ENCODE results near the gene ELMO1.

Gene ELMO1

GRCh38 chr7:36961097-36961496 lies 487.6 kb downstream of the ELMO1 start:
- DNase-seq, result no peak

- no peak for DNase-seq
Observed at GRCh38 chr7:36960105-36960504, 488.6 kb downstream of the ELMO1 start.

- DNase-seq, result no peak
Observed at GRCh38 chr7:36958111-36958733, 490.4 kb downstream of the ELMO1 start.

DNA sequence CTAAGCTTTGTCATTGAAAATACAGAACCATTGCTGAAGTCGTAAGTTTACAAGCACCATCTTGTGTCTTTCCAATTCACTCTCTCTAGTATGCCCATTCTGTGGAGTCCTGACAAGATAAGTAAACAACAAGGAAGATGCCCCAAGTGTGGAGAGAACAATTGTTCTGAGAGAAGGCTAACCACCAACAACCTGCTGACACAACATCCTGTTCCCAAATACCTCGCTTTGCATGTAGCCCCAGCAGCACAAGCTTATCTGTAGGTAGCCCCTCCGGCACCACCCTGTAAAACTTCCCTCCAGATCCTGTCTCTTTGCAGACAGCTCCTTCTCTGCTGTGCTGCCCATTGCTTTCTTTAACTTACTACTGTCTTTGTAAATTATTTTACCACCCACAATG lies 491.0 kb downstream of the ELMO1 start:
- no peak for DNase-seq

GRCh38 chr7:36956814-36957213 lies 491.9 kb downstream of the ELMO1 start:
- DNase-seq, result no peak

- DNase-seq, result no peak
Observed at GRCh38 chr7:36955456-36956129, 493.1 kb downstream of the ELMO1 start.

GRCh38 chr7:36951257-36951697 lies 497.4 kb downstream of the ELMO1 start:
- DNase-seq, result no peak

DNA sequence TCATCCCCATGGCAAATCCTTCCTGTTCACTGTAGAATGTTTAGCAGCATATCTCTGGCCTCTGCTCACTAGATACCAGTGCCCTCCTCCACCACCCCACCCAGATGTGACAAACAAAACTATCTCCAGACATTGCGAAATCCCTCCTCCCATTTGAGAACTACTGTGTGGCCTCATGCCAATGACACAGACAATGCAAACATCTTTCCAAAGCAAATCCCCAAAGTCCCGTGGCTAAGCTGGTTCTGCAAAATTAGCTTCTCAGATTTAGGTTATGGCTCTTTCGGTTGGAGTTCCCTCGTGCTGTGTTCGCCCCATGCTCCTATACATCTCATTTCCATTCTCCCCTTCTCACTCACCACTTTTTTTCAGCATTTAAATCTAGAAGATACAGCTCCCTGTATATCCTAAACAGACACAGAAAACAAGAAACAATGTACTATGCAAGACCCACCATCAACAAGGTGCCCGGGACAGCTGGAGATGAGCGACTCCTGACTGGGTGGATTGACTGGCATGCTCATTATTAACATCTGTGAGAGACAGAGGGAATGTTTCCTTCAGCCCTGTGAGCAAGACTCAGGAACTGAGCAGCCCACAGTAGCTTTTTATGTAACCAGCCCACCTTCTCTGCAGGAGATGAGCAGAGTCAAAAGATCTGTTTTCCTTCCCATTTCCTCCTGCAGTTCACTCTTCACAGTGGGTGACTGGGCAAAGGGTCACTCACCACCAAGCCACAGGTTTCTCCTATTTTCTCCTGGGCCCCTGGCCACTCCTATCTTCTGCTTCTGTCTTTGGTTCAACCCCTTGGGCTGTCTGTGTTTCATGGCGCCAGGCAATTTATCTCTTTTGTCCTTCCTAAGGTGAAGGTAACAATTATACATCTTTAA lies 498.7 kb downstream of the ELMO1 start:
- no peak for DNase-seq

DNA sequence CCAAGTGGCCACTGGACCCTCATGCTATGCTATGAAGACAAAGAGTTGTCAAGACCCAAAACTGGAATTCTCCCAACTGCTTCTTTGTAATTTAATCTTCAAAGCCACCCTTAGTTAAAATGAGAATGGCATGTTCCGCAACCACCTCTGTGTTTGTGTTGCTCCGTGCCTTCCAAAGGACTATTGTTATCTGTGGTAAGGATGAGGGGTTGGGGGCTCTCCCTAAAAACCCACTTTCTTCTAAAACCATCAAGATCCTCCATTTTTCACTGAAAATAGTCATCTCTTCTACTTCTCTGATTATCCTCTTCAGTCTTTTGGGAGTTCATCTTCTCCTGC lies 502.3 kb downstream of the ELMO1 start:
- DNase-seq, result no peak

DNA sequence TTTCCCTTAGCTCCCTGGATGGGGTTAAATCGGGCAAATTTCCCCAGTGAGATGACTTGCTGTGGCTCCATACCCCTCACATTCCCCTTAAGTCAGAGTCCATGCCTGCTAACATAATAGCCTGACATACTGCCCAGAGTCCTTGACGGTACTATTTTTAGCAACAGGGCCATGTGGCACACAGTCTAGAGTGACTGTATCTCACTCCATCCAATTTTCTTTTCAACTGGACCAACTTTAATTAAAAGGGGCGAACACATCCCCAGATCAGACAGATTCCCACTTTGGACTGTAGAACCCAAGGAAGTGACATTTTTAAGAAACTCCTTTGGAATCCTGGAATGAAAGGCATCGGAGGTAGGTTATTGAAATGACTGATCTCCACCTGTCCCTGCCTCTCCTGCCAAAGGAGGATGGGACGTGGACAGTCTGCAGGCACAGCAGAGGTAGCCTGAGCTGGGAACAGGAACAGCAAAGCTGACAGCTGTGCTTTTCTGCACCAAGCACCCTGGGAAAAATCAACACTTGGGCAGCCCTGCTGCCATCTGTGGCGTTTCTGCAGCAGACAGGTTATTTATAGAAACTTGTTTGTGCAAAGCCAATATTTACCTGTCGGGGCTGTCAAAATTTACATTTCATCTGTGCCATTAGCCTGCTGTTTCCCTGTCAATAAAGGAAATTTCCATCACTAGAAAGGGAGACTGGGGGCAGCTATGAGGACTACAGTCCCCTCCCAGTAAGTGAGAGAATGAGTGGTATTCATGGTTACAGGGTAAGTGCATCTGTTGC lies 502.9 kb downstream of the ELMO1 start:
- DNase-seq, result no peak

DNA sequence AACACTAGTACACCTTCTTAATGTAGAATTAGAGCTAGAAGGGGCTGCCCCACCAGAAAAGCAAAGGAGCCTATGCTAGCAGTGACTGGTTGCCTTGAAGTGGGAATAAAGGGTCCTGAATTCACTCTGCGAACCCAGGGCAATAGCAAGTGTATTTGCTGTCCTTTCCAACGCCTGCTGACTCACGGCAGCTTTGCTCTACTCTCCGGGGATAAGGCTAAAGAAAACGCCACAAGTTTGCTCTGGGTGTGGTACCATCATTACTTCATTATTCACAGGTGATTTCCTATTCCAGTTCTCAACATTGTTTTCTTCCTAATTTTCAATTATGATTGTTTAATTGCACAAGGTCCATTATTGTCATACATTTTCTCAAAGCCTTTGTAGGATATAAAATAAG lies 503.8 kb downstream of the ELMO1 start:
- no peak for DNase-seq

DNA sequence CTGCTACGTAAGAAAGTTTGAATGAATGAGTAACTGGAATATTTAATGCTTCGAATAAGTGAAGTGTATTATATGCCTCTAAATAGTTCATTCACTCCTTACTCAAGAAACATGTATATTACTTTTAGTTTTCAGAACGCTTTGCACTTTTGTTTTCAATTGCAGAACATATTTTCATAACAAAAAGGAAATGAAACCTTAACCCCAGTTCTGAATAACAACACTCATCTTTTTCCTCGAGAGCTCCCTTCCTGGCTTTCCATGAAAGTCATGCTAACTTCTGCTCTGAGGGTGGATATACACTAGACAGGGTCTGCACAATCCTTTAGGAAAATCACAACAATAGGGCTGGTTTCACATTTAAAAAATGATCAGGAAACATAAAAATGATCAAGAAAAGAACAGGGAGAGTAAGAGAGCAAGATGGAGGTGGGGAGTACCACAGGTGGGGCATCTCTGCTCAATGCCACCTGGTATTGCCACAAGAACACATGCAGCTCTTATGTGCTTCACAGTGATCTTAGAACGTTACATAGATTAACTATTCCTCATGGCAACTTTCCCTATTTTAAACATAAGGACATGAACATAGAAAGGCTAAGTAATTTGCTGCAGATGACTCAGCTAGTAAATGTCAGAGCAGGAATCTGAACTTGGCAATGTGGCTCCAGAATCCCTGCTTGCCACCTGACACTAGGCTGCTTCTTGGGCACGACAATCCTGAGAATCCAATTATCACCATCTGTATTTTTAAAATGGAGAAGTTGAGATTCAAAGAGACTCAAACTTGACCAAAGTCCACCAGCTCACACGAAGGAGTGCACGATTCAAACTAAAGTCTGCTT lies 504.9 kb downstream of the ELMO1 start:
- DNase-seq, result no peak

DNA sequence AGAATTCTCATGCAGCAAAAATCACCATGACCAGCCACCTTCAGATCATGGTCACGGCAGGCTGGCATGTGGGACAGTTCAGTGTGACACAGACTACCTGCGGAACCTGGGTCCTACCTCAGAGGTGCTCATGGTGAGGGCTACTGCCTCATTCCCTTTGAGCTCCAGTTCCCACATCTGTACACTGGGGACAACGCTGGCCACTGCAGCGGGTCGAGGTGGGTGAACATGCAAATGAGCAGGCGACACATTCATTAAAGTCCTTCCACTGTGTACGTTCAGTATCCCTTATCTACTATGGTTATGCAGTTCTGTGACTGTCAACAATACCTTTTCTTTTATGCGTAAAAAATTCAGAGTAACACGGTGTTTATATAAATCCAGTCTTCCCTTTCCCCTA lies 505.7 kb downstream of the ELMO1 start:
- DNase-seq, result no peak

- DNase-seq, result no peak
Observed at GRCh38 chr7:36942541-36942940, 506.1 kb downstream of the ELMO1 start.

- DNase-seq, result no peak
Observed at GRCh38 chr7:36942025-36942424, 506.6 kb downstream of the ELMO1 start.

DNA sequence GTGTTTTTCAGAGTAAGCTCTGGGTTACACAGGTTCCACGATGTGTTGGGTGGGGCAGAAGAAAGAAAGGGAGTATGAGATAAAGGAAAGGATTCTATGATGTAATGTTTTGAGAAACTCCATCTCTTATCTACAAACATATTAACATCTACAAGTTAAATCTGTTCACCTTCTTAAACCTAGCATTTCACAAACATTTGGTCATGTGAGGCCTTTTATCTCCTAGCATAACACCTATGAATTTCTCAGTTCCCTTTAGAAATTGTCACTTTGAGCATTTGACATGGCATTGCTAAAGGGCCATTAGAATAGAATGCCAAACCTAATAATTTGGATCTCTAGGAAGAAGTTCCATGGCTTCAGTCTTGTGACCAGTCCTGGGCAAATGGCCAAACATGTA lies 507.3 kb downstream of the ELMO1 start:
- no peak for DNase-seq

DNA sequence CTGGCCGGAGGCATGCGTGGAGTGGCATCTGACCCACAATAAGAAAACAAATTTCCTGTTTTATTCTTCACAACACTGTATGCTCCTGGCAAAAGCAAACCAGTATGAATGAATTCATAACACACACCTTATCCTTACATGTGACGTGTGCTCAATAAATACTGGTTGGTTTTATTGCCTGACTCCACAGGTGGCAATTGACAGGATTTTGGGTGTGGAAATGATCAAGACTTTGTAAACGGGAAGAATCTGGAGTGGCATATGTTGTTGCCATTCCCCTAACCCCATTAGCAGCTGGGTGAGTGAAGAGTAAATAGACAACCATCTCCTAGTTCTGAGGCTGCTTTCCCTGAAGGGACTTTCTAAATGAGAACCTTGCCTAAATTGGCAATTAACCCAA lies 508.8 kb downstream of the ELMO1 start:
- DNase-seq, result no peak

GRCh38 chr7:36937754-36938563 lies 510.7 kb downstream of the ELMO1 start:
- no peak for DNase-seq

GRCh38 chr7:36931892-36932291 lies 516.8 kb downstream of the ELMO1 start:
- no peak for DNase-seq

- no peak for DNase-seq
Observed at GRCh38 chr7:36929791-36930190, 518.9 kb downstream of the ELMO1 start.

DNA sequence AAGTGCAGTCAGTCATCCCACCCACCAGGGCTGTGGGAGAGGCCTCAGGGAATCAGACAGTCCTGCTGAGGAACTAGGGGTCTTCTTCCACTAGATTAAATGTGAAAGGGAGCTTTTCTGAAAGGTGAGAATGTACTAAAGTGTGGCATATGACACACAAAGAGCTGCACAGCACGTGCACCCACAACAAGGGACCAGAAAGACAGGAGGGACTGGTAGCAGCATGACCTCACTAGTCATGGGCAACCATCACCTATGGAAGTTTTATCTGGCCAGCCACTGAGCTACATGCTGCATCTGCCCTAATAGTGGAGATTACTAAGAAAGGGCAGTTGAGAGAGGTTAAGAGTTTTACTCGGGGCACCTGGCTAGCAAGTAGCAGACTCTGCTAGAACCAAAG lies 519.9 kb downstream of the ELMO1 start:
- DNase-seq, result no peak
